ENCODE data around the gene PPP2R5D.

DNA sequence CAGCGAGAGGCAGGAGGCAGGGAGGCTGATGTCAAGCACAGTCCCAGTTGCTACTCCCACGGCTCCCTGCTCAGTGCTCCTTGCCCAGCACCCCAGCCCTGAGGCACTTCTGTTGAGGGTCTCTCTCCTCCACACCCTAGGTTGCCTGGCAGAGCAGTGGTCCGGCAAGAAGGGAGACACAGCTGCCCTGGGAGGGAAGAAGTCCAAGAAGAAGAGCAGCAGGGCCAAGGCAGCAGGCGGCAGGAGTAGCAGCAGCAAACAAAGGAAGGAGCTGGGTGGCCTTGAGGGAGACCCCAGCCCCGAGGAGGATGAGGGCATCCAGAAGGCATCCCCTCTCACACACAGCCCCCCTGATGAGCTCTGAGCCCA, 46.0 kb upstream of the PPP2R5D start:
- TF ChIP-seq, protein P1, sequence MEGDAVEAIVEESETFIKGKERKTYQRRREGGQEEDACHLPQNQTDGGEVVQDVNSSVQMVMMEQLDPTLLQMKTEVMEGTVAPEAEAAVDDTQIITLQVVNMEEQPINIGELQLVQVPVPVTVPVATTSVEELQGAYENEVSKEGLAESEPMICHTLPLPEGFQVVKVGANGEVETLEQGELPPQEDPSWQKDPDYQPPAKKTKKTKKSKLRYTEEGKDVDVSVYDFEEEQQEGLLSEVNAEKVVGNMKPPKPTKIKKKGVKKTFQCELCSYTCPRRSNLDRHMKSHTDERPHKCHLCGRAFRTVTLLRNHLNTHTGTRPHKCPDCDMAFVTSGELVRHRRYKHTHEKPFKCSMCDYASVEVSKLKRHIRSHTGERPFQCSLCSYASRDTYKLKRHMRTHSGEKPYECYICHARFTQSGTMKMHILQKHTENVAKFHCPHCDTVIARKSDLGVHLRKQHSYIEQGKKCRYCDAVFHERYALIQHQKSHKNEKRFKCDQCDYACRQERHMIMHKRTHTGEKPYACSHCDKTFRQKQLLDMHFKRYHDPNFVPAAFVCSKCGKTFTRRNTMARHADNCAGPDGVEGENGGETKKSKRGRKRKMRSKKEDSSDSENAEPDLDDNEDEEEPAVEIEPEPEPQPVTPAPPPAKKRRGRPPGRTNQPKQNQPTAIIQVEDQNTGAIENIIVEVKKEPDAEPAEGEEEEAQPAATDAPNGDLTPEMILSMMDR (conservative IDR thresholded peaks at IDR 0.05; ENCODE audit: low read length), result no peak
- TF ChIP-seq EZH2phosphoT487 (IDR thresholded peaks at IDR 0.05; ENCODE audit: borderline replicate concordance, low read depth, low read length), result no peak
